ENCODE results near the gene ACOT7.

The ACOT7 gene

DNA sequence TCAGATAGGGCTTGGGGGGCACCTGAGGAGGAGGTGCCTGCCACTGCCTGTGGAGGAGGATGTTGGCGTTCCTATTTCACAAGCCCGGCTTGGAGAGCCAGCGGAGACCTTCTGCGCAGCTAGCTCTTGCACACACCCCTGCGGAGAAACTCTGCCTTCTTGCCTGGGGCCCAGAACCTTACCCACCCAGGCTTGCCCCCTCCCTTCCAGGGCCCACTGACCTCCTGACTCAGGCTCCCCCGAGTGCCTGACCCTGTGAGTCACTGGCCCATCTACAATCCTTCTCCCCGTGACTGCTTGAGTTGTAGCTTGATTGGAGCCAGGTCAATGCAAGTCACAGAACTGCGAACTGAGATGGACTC lies 22.7 kb upstream of the ACOT7 start:
- H2AK5ac ChIP-seq (ENCODE audit: low read depth, low read length): peak overlapping the region; percentile 8
- H3K4me3 ChIP-seq (ENCODE audit: low read length in 2 of 2): no peak overlapping the region
- no peak overlapping the region for H3K9ac ChIP-seq (ENCODE audit: low read depth, low read length, poor library complexity)
- peaks cover 28 to 69% (median 66%) of the 10 kb centered on the region in 3 experiments for H3K27me3 ChIP-seq (ENCODE audit: control insufficient read depth in 3 of 3, insufficient read depth in 3 of 3, low read depth in 1 of 3, low read length in 3 of 3)
- H3K9me3 ChIP-seq (replicated peaks in 1 of 2; ENCODE audit: control insufficient read depth in 2 of 2, insufficient read depth in 1 of 2, low read depth in 1 of 2, low read length in 2 of 2): peaks cover 0 to 2% of the 10 kb centered on the region in 2 donors
- H3K18ac ChIP-seq (ENCODE audit: low read length): no peak overlapping the region
- no peak overlapping the region for H3K4me2 ChIP-seq (ENCODE audit: insufficient read depth, low read length, poor library complexity, severe bottlenecking)
- H3K27ac ChIP-seq (replicated peaks; ENCODE audit: low read length): no peak overlapping the region
- H4K8ac ChIP-seq (ENCODE audit: low read depth, low read length): no peak overlapping the region
- H3K36me3 ChIP-seq (replicated peaks in 1 of 2; ENCODE audit: control insufficient read depth in 2 of 2, insufficient read depth in 2 of 2, low read length in 2 of 2): no peaks in the 10 kb centered on the region
- no peak for DNase-seq (ENCODE audit: low spot score)
- H2BK15ac ChIP-seq (ENCODE audit: low read length): peak overlapping the region; percentile 38
- H3K4ac ChIP-seq (ENCODE audit: low read length): no peak overlapping the region
- no peak overlapping the region for H3K14ac ChIP-seq (ENCODE audit: low read length)
- H3K4me1 ChIP-seq (ENCODE audit: control insufficient read depth in 2 of 2, insufficient read depth in 1 of 2, low read depth in 1 of 2, low read length in 2 of 2): peaks cover 6 to 11% of the 10 kb centered on the region in 2 donors
- H3K79me1 ChIP-seq (ENCODE audit: low read depth, low read length): no peaks in the 10 kb centered on the region
- H2BK12ac ChIP-seq (ENCODE audit: low read length): no peak overlapping the region
- WGBS, 2 donors (ENCODE audit: extremely low coverage in 2 of 2, insufficient read length in 2 of 2, insufficient replicate concordance in 1 of 2): no CpG with 5 or more reads among the region's 8 CpGs
- no peak overlapping the region for H2AFZ ChIP-seq (ENCODE audit: low read length)
- peak overlapping the region; percentile 22 for H2BK5ac ChIP-seq (ENCODE audit: low read length)
- peak overlapping the region; percentile 47 for H2BK120ac ChIP-seq (ENCODE audit: low read depth, low read length)
- peak overlapping the region; percentile 49 for H3K23ac ChIP-seq (ENCODE audit: low read depth, low read length, poor library complexity)
- H4K91ac ChIP-seq (ENCODE audit: low read depth, low read length, poor library complexity): no peak overlapping the region

DNA sequence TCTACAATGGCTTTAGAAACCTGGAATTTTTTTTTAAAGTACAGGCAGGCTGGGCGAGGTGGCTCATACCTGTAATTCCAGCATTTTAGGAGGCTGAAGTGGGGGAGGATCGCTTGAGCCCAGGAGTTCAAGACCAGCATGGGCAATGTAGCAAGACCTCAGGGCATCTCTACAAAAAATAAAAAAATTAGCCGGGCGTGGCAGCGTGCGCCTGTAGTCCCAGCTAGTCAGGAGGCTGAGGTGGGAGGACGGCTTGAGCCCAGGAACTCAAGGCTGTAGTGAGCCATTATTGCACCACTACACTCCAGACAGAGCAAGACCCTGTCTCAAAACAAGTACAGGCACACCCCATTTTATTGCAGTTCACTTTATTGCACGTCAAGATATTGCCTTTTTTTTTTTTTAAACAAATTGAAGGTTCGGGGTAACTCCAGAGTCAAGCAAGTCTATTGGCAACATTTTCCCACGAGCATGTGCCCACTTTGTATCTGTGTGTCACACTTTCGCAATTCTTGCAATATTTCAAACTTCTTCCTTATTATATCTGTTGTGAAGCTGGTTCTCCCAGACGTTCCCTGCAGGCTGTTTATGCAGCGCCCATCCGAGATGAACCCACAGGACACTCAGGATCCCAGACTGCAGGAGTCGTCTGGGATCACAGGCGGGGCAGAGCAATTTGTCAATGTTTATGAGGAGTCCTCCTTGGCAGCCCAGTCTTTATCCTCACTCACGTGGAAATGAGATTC lies 21.5 kb upstream of the ACOT7 start:
- Histone ChIP-seq H3K36me3 (replicated peaks in 1 of 2; ENCODE audit: control insufficient read depth in 2 of 2, insufficient read depth in 2 of 2, low read length in 2 of 2) (no peaks in the 10 kb centered on the region), H3K4me3 (ENCODE audit: low read length in 2 of 2) (no peak overlapping the region), H3K9me3 (replicated peaks in 1 of 2; ENCODE audit: control insufficient read depth in 2 of 2, insufficient read depth in 1 of 2, low read depth in 1 of 2, low read length in 2 of 2) (peaks cover 0 to 2% of the 10 kb centered on the region in 2 donors), H2AK5ac (ENCODE audit: low read depth, low read length) (no peak overlapping the region), H2AFZ (ENCODE audit: low read length) (peak overlapping the region; percentile 74), H2BK5ac (ENCODE audit: low read length) (no peak overlapping the region), H3K27me3 (ENCODE audit: control insufficient read depth in 3 of 3, insufficient read depth in 3 of 3, low read depth in 1 of 3, low read length in 3 of 3) (peaks cover 20 to 61% (median 54%) of the 10 kb centered on the region in 3 experiments), H4K8ac (ENCODE audit: low read depth, low read length) (no peak overlapping the region), H3K18ac (ENCODE audit: low read length) (peak overlapping the region; percentile 61), H3K14ac (ENCODE audit: low read length) (no peak overlapping the region), H3K4ac (ENCODE audit: low read length) (no peak overlapping the region), H3K4me2 (ENCODE audit: insufficient read depth, low read length, poor library complexity, severe bottlenecking) (peak overlapping the region; percentile 22), H3K79me1 (ENCODE audit: low read depth, low read length) (no peaks in the 10 kb centered on the region), H3K9ac (ENCODE audit: low read depth, low read length, poor library complexity) (no peak overlapping the region), H4K91ac (ENCODE audit: low read depth, low read length, poor library complexity) (no peak overlapping the region), H2BK120ac (ENCODE audit: low read depth, low read length) (no peak overlapping the region), H3K23ac (ENCODE audit: low read depth, low read length, poor library complexity) (no peak overlapping the region), H2BK12ac (ENCODE audit: low read length) (no peak overlapping the region), H3K27ac (replicated peaks; ENCODE audit: low read length) (no peak overlapping the region), H2BK15ac (ENCODE audit: low read length) (no peak overlapping the region), H3K4me1 (ENCODE audit: control insufficient read depth in 2 of 2, insufficient read depth in 1 of 2, low read depth in 1 of 2, low read length in 2 of 2) (peaks cover 5 to 6% of the 10 kb centered on the region in 2 donors)
- no peak for DNase-seq (ENCODE audit: low spot score)
- no CpG with 5 or more reads among the region's 17 CpGs for WGBS, 2 donors (ENCODE audit: extremely low coverage in 2 of 2, insufficient read length in 2 of 2, insufficient replicate concordance in 1 of 2)

DNA sequence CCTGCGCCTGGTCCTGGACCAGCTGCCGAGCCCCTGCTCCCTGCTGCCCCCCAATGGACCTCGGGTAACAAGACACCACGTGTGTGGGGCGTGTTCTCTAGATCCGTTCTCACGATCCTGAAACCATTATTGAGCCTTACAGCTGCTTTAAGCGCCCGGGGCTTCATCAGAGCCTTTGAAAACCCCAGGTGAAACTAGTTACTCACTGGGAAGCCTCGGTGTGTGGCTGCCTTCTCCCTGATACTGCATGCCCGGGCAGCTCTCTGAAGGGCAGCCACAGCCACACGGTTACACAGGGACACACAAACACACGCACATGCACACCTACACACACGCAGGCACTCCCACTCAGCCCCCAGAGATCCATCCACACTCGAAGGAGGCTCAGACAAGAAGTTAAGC lies 20.9 kb upstream of the ACOT7 start:
- Histone ChIP-seq H4K8ac (ENCODE audit: low read depth, low read length) (no peak overlapping the region), H3K36me3 (replicated peaks in 1 of 2; ENCODE audit: control insufficient read depth in 2 of 2, insufficient read depth in 2 of 2, low read length in 2 of 2) (no peaks in the 10 kb centered on the region), H3K18ac (ENCODE audit: low read length) (peak overlapping the region; percentile 67), H3K4me2 (ENCODE audit: insufficient read depth, low read length, poor library complexity, severe bottlenecking) (peak overlapping the region; percentile 22), H3K4ac (ENCODE audit: low read length) (no peak overlapping the region), H3K4me3 (ENCODE audit: low read length in 2 of 2) (peak overlapping the region in 1 of 2 donors; percentile 53), H3K9ac (ENCODE audit: low read depth, low read length, poor library complexity) (no peak overlapping the region), H3K79me1 (ENCODE audit: low read depth, low read length) (no peaks in the 10 kb centered on the region), H2BK120ac (ENCODE audit: low read depth, low read length) (no peak overlapping the region), H3K23ac (ENCODE audit: low read depth, low read length, poor library complexity) (no peak overlapping the region), H2AK5ac (ENCODE audit: low read depth, low read length) (no peak overlapping the region), H3K27ac (replicated peaks; ENCODE audit: low read length) (no peak overlapping the region), H2BK12ac (ENCODE audit: low read length) (no peak overlapping the region), H4K91ac (ENCODE audit: low read depth, low read length, poor library complexity) (no peak overlapping the region), H3K9me3 (replicated peaks in 1 of 2; ENCODE audit: control insufficient read depth in 2 of 2, insufficient read depth in 1 of 2, low read depth in 1 of 2, low read length in 2 of 2) (peaks cover 0 to 2% of the 10 kb centered on the region in 2 donors), H3K14ac (ENCODE audit: low read length) (no peak overlapping the region), H3K27me3 (ENCODE audit: control insufficient read depth in 3 of 3, insufficient read depth in 3 of 3, low read depth in 1 of 3, low read length in 3 of 3) (peaks cover 16 to 55% (median 48%) of the 10 kb centered on the region in 3 experiments), H2BK15ac (ENCODE audit: low read length) (no peak overlapping the region), H3K4me1 (ENCODE audit: control insufficient read depth in 2 of 2, insufficient read depth in 1 of 2, low read depth in 1 of 2, low read length in 2 of 2) (peaks cover 3 to 6% of the 10 kb centered on the region in 2 donors), H2AFZ (ENCODE audit: low read length) (peak overlapping the region; percentile 74), H2BK5ac (ENCODE audit: low read length) (no peak overlapping the region)
- DNase-seq (ENCODE audit: low spot score): no peak
- WGBS, 2 donors (ENCODE audit: extremely low coverage in 2 of 2, insufficient read length in 2 of 2, insufficient replicate concordance in 1 of 2): no CpG with 5 or more reads among the region's 15 CpGs

DNA sequence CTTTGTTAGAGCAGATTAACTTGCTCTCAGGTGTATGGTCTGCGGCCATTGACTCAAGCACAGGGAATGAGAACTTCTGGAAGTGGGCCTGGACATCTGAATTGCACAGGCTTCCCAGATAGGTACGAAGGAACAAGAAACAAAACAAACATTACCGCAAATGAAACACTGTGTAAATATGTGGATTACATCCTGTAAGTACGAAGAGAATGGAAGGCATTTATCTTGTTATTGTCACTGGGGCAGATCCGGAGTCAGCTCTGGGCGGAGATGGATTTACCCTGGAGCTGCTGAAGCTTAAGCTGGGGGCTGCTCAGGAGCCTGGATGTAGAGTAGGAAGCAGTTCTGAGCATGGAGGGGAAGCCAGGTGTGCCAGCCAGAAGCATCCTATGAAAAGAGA lies 19.3 kb upstream of the ACOT7 start:
- Histone ChIP-seq H2AFZ (ENCODE audit: low read length) (no peak overlapping the region), H3K4me2 (ENCODE audit: insufficient read depth, low read length, poor library complexity, severe bottlenecking) (no peak overlapping the region), H3K14ac (ENCODE audit: low read length) (no peak overlapping the region), H2AK5ac (ENCODE audit: low read depth, low read length) (no peak overlapping the region), H3K27ac (replicated peaks; ENCODE audit: low read length) (no peak overlapping the region), H3K4me3 (ENCODE audit: low read length in 2 of 2) (no peak overlapping the region), H3K9ac (ENCODE audit: low read depth, low read length, poor library complexity) (no peak overlapping the region), H2BK5ac (ENCODE audit: low read length) (no peak overlapping the region), H3K4ac (ENCODE audit: low read length) (no peak overlapping the region), H3K36me3 (replicated peaks in 1 of 2; ENCODE audit: control insufficient read depth in 2 of 2, insufficient read depth in 2 of 2, low read length in 2 of 2) (no peaks in the 10 kb centered on the region), H2BK15ac (ENCODE audit: low read length) (no peak overlapping the region), H2BK12ac (ENCODE audit: low read length) (no peak overlapping the region), H2BK120ac (ENCODE audit: low read depth, low read length) (no peak overlapping the region), H3K79me1 (ENCODE audit: low read depth, low read length) (no peaks in the 10 kb centered on the region), H3K9me3 (replicated peaks in 1 of 2; ENCODE audit: control insufficient read depth in 2 of 2, insufficient read depth in 1 of 2, low read depth in 1 of 2, low read length in 2 of 2) (no peaks in the 10 kb centered on the region), H4K8ac (ENCODE audit: low read depth, low read length) (no peak overlapping the region), H3K4me1 (ENCODE audit: control insufficient read depth in 2 of 2, insufficient read depth in 1 of 2, low read depth in 1 of 2, low read length in 2 of 2) (peaks cover 3 to 4% of the 10 kb centered on the region in 2 donors), H4K91ac (ENCODE audit: low read depth, low read length, poor library complexity) (no peak overlapping the region), H3K27me3 (ENCODE audit: control insufficient read depth in 3 of 3, insufficient read depth in 3 of 3, low read depth in 1 of 3, low read length in 3 of 3) (peaks cover 2 to 42% (median 33%) of the 10 kb centered on the region in 3 experiments), H3K18ac (ENCODE audit: low read length) (no peak overlapping the region), H3K23ac (ENCODE audit: low read depth, low read length, poor library complexity) (no peak overlapping the region)
- no CpG with 5 or more reads among the region's 6 CpGs for WGBS, 2 donors (ENCODE audit: extremely low coverage in 2 of 2, insufficient read length in 2 of 2, insufficient replicate concordance in 1 of 2)
- no peak for DNase-seq (ENCODE audit: low spot score)

Measured in neuronal stem cell (in vitro differentiated cells).